Gastroesophageal sphincter (tissue), 4 donors: ENCODE data around the gene KCNH4. TPM values are rescaled to one million over a fixed set of nuclear protein-coding genes. Genes with fewer than 3 reads are reported as not detected.

Source experiments
- ATAC-seq: fragments of 150-250 bp; one replicate; pipeline ENCODE4 v1.9.1; 2016; ENCODE audit warnings: mild to moderate bottlenecking, moderate library complexity
- H3K27ac ChIP-seq, 4 donors: fragments of 200-600 bp; sonication (generic) in 3 of 4; 1 replicate in 3 of 4; 2 replicates in 1 of 4; pipeline ENCODE4 v1.5.1; 2016 to 2019
- H3K27me3 ChIP-seq: fragments of 200-600 bp; sonication (generic); one replicate; pipeline ENCODE4 v1.5.1; 2019
- H3K36me3 ChIP-seq, 2 donors: fragments of 200-600 bp; sonication (generic); one replicate each; pipeline ENCODE4 v1.5.1; 2019; ENCODE audit warnings: control low read depth in 1 of 2
- H3K4me1 ChIP-seq, 3 donors: fragments of 200-600 bp; sonication (generic); 1 replicate in 2 of 3; 2 replicates in 1 of 3; pipeline ENCODE4 v1.5.1; 2016 to 2019; ENCODE audit warnings: control low read depth in 2 of 3
- H3K4me3 ChIP-seq, 2 donors: fragments of 200-600 bp; sonication (generic); one replicate each; pipeline ENCODE4 v1.5.1; 2019; ENCODE audit warnings: mild to moderate bottlenecking in 1 of 2, moderate library complexity in 1 of 2
- H3K9me3 ChIP-seq, 3 donors: fragments of 200-600 bp; sonication (generic); one replicate each; pipeline ENCODE4 v1.5.1; 2017 to 2019; ENCODE audit warnings: control low read depth in 2 of 3
- CTCF ChIP-seq, 4 experiments: fragments of 200-600 bp in 2 of 4; fragments of 450-650 bp in 2 of 4; sonication (generic) in 1 of 4; IDR thresholded peaks; one replicate each; pipeline ENCODE4 v1.5.1; 2017 to 2019; ENCODE audit warnings: antibody characterized with exemption in 4 of 4, mild to moderate bottlenecking in 2 of 4, moderate library complexity in 2 of 4
- EP300 ChIP-seq: sonication (generic); formaldehyde crosslinking; IDR thresholded peaks from one replicate; pipeline ENCODE4 v1.6.1; 2017; ENCODE audit warnings: antibody characterized with exemption, mild to moderate bottlenecking
- POLR2A ChIP-seq, 2 donors: fragments of 450-650 bp; IDR thresholded peaks; one replicate each; pipeline ENCODE4 v1.6.1; 2017; ENCODE audit warnings: antibody characterized with exemption in 2 of 2, mild to moderate bottlenecking in 2 of 2, moderate library complexity in 1 of 2
- POLR2AphosphoS5 ChIP-seq: sonication (generic); formaldehyde crosslinking; IDR thresholded peaks from one replicate; pipeline ENCODE4 v1.6.1; 2017; ENCODE audit warnings: antibody characterized with exemption
- WGBS, 2 donors: methylation state at CpG; one replicate each; pipeline ENCODE4 v1.1.5; 2018; ENCODE audit warnings: low coverage in 1 of 2; 5-methylcytosine and 5-hydroxymethylcytosine counted together
- total RNA-seq, 4 donors: library from RNA; depleted of rRNA; stranded (reverse); fragments of >200 nt; gene quantifications; one replicate each; pipeline ENCODE4 v1.1.0, GENCODE V29; 2016

KCNH4 gene
- total RNA-seq, 4 donors from 2014 or later, result 0.16 to 0.27 (median 0.17) TPM; not detected in 1

- peak overlapping the region in 3 of 4 donors; percentile 49 to 66 (median 64) for H3K27ac ChIP-seq
- H3K4me3 ChIP-seq, result no peak overlapping the region
- H3K9me3 ChIP-seq, result no peaks in the 10 kb centered on the region
- H3K4me1 ChIP-seq, result peaks cover 0 to 94% (median 29%) of the 10 kb centered on the region in 3 donors
- 63 to 83% methylated on average over 1 of the region's 3 CpGs for WGBS, 2 donors
- H3K27me3 ChIP-seq, result no peaks in the 10 kb centered on the region
- peaks cover 0 to 48% of the 10 kb centered on the region in 2 donors for H3K36me3 ChIP-seq
- ATAC-seq, result peak; percentile 19
- TF ChIP-seq POLR2A (IDR thresholded peaks at IDR 0.05) (no peak), EP300 (no peak), POLR2AphosphoS5 (no peak), CTCF (IDR thresholded peaks at IDR 0.05) (no peak)
Observed at GRCh38 chr17:42132941-42133340, 48.0 kb downstream of the KCNH4 start.

GRCh38 chr17:42131981-42132432 lies 48.9 kb downstream of the KCNH4 start:
- TF ChIP-seq EP300 (no peak), CTCF (IDR thresholded peaks at IDR 0.05) (no peak), POLR2AphosphoS5 (no peak), POLR2A (IDR thresholded peaks at IDR 0.05) (no peak)
- WGBS, 2 donors, result 43 to 49% methylated on average over 3 to 4 of the region's 4 CpGs
- peaks cover 0 to 57% of the 10 kb centered on the region in 2 donors for H3K36me3 ChIP-seq
- H3K4me1 ChIP-seq, result peaks cover 0 to 87% (median 29%) of the 10 kb centered on the region in 3 donors
- H3K27ac ChIP-seq, result peak overlapping the region in 3 of 4 donors; percentile 49 to 81 (median 64)
- no peak overlapping the region for H3K4me3 ChIP-seq
- no peak for ATAC-seq
- H3K27me3 ChIP-seq, result no peaks in the 10 kb centered on the region
- no peaks in the 10 kb centered on the region for H3K9me3 ChIP-seq

DNA sequence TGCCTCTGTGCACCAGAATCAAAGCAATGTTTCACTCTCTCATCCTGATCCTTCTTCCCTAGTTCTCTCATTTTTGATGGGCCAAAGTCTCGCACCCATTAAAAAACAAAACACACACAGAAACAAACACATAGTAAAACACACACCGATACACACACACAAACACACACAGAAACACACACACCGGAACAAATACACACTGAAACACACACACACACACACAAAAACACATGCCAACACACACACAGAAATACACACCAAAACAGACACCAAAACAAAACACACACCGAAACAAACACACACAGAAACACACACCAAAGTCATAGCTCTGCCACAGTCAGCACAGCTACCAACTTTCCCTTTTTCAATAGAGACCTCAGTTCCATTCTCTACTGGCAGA lies 49.7 kb downstream of the KCNH4 start:
- H3K27ac ChIP-seq, result peak overlapping the region in 3 of 4 donors; percentile 49 to 81 (median 64)
- H3K4me1 ChIP-seq, result peaks cover 0 to 79% (median 29%) of the 10 kb centered on the region in 3 donors
- TF ChIP-seq POLR2AphosphoS5 (no peak), EP300 (no peak), CTCF (IDR thresholded peaks at IDR 0.05) (no peak), POLR2A (IDR thresholded peaks at IDR 0.05) (no peak)

DNA sequence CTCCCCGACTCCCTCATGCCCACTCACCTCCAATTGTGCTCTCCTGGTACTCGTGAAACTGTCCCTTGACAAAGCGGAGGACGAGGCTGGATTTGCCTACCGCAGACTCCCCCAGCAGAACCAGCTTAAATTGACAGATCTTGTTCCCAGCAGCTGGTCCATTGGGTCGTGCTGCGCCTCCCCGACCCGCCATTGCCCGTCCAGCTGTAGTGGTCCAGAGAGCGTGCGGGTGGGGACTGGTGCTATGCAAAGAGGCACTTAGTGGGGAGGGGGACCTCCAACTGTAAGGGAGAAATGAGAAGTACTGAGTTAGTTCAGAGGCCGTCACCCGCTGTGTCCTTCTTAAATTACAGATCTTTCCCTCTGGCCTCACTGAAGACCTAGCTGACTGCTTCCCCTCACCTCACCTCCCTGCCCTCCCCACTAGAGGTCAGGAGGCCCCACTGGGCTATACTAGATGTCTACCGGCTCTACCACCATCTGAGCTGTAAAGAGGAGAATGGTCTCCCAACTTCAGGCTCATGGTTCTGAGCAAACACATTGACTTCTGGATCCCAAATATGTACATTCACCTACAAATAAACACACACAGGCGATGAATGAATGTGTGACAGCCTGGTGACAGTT lies 50.5 kb downstream of the KCNH4 start:
- Histone ChIP-seq H3K36me3 (peaks cover 0 to 58% of the 10 kb centered on the region in 2 donors), H3K4me3 (no peak overlapping the region), H3K9me3 (no peaks in the 10 kb centered on the region), H3K4me1 (peaks cover 0 to 71% (median 29%) of the 10 kb centered on the region in 3 donors), H3K27ac (peak overlapping the region in 3 of 4 donors; percentile 49 to 81 (median 64)), H3K27me3 (no peaks in the 10 kb centered on the region)
- no peak for ATAC-seq
- 75% methylated on average over 2 of the region's 16 CpGs; no CpG with 5 or more reads in 1 of the 2 donors for WGBS, 2 donors
- TF ChIP-seq EP300 (no peak), CTCF (IDR thresholded peaks at IDR 0.05) (no peak)

More for the DNA sequence above, 49.7 kb downstream of the KCNH4 start:
- Histone ChIP-seq H3K9me3 (no peaks in the 10 kb centered on the region), H3K36me3 (peaks cover 0 to 58% of the 10 kb centered on the region in 2 donors), H3K27me3 (no peaks in the 10 kb centered on the region), H3K4me3 (no peak overlapping the region)
- WGBS, 2 donors, result 78 to 100% methylated on average over 2 to 4 of the region's 4 CpGs
- ATAC-seq, result no peak
